Heart left ventricle (tissue), 16 donors: ENCODE results near the gene INSM2. TPM values are rescaled to one million over a fixed set of nuclear protein-coding genes. Genes with fewer than 3 reads are reported as not detected.

Experiments
- ATAC-seq, 4 donors: fragments of 200-7000 bp; cut with Tn5 transposase; one replicate each; pipeline ENCODE4 v1.9.1; 2020 to 2022; ENCODE audit warnings: moderate library complexity in 4 of 4, mild to moderate bottlenecking in 3 of 4, moderate number of reproducible peaks in 1 of 4
- DNase-seq, 5 donors: peaks; one replicate each; pipeline ENCODE4 v3.0.0-alpha.2; 2020
- H3K27ac ChIP-seq, 12 donors: fragments of 200-600 bp; sonication (generic) in 4 of 12; one replicate each; pipeline versions ENCODE4 v1.5.0 to v1.8.0; 2016 to 2022; ENCODE audit warnings: mild to moderate bottlenecking in 2 of 12
- H3K27me3 ChIP-seq, 9 donors: fragments of 200-600 bp; sonication (generic) in 2 of 9; one replicate each; pipeline versions ENCODE4 v1.5.1 to v1.8.0; 2016 to 2022; ENCODE audit warnings: mild to moderate bottlenecking in 3 of 9
- H3K36me3 ChIP-seq, 9 donors: fragments of 200-600 bp; sonication (generic) in 2 of 9; one replicate each; pipeline versions ENCODE4 v1.5.0 to v1.8.0; 2018 to 2022; ENCODE audit warnings: mild to moderate bottlenecking in 2 of 9
- H3K4me1 ChIP-seq, 12 donors: fragments of 200-600 bp; sonication (generic) in 4 of 12; one replicate each; pipeline versions ENCODE4 v1.5.0 to v1.8.0; 2016 to 2022; ENCODE audit warnings: mild to moderate bottlenecking in 3 of 12
- H3K4me3 ChIP-seq, 12 donors: fragments of 200-600 bp; sonication (generic) in 4 of 12; one replicate each; pipeline versions ENCODE4 v1.5.0 to v1.8.0; 2017 to 2022; ENCODE audit warnings: mild to moderate bottlenecking in 9 of 12, moderate library complexity in 4 of 12
- H3K9me3 ChIP-seq, 12 donors: fragments of 200-600 bp; sonication (generic) in 4 of 12; one replicate each; pipeline versions ENCODE4 v1.5.0 to v1.8.0; 2016 to 2022; ENCODE audit warnings: mild to moderate bottlenecking in 1 of 12
- CTCF ChIP-seq, 12 donors: fragments of 200-600 bp; sonication (generic) in 4 of 12; IDR thresholded peaks; one replicate each; pipeline versions ENCODE4 v1.5.0 to v1.8.0; 2018 to 2022; ENCODE audit warnings: antibody characterized with exemption in 12 of 12, mild to moderate bottlenecking in 5 of 12
- POLR2A ChIP-seq, 2 donors: fragments of 450-650 bp; IDR thresholded peaks; one replicate each; pipeline ENCODE4 v1.6.1; 2017; ENCODE audit warnings: antibody characterized with exemption in 2 of 2, mild to moderate bottlenecking in 2 of 2, moderate library complexity in 2 of 2
- WGBS, 4 donors: extraction: QIAGEN DNeasy Blood & Tissue Kit in 2 of 4; methylation state at CpG; one replicate each; pipeline versions ENCODE4 v1.1.5 to v1.1.7; 2013 to 2018; 5-methylcytosine and 5-hydroxymethylcytosine counted together
- intact Hi-C, 10 donors: fragments of 100-400 bp; cut with DNase I; formaldehyde crosslinking; loops; one replicate each; pipeline versions ENCODE4 v1.11.1 to v1.14.2; 2022
- polyA plus RNA-seq, 2 donors: library from polyadenylated mRNA; stranded (reverse); fragments of 200-250 nt; gene quantifications; one replicate each; pipeline ENCODE4 v1.2.3, GENCODE V29; 2013
- total RNA-seq, 9 donors: library from RNA; depleted of rRNA in 2 of 9; stranded (reverse); fragments of >200 nt in 2 of 9; fragmentation: NEBNext Ultra II Directional in 3 of 9; extraction: Animal tissue kit (Norgen Biotek cat#: 25700) in 3 of 9; gene quantifications; one replicate each; pipeline versions ENCODE4 v1.1.0 to v1.2.4, GENCODE V29; 2016 to 2023
- donor health status: ischemic (EF 13 %, LVEDD 7.1; RV severe dilation, severe dysfunction).
- donor health status: healthy with polysubstance abuse.
- donor health status: DM: no; HTN: yes; CAD: no.
- donor health status: DM: no; HTN: no; CAD: no.
- donor health status: ischemic (EF 25% LVEDD 6.9; RV normal size, moderate dysfunction).
- donor health status: ischemic (EF 25% LVEDD 5.7; RV mildly dilated, moderate dysfunction).
- donor health status: healthy.
- donor health status: DM: yes; HTN: yes; CAD: no.
- donor health status: ischemic (EF 35%, LVEDD 5.7; RV mildly dilated, moderate dysfunction).
- donor health status: nonischemic (EF 11% LVEDD 7.7; RV severe dilation, severe dysfunction).
- donor health status: DM: yes; HTN: yes; CAD: no.
- donor health status: PGD.
- donor health status: ischemic (EF 29% LVEDD 5.4; RV normal size, mild dysfunction).
- donor health status: nonischemic (EF 23%, LVEDD 6.1; RV moderate dilation, normal function).

The INSM2 gene
- total and polyA plus RNA-seq, 11 donors = not detected

GRCh38 chr14:35573911-35574310, 39.9 kb downstream of the INSM2 start:
- peaks cover 0 to 34% (median 4%) of the 10 kb centered on the region in 9 donors for H3K36me3 ChIP-seq
- WGBS, 4 donors = 66 to 77% (median 70%) methylated on average over 2 of the region's 2 CpGs
- no peak overlapping the region for H3K4me3 ChIP-seq

DNA sequence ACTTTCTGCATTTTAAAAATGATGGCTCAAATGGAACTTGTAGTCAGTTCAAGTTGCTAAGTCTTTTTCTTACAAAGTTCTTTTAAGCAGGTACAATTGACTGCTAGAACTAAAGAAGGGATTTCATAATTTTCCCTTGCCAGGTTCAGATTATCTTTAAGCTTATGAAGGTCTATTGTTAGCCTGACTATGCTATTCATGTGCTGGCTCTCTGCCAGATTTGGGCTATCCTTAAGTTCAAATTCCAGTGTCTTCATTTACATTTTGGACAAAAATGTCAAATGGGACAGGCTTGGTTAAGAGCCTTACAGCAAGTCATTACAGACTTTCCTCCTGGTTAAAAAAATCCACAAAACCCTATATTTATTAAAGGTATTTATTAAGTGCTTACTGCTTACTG, 42.3 kb downstream of the INSM2 start:
- H3K27me3 ChIP-seq = no peaks in the 10 kb centered on the region
- ATAC-seq (no peak), DNase-seq (no peak)
- H3K27ac ChIP-seq = no peak overlapping the region
- peaks cover 0 to 5% (median 0%) of the 10 kb centered on the region in 12 donors for H3K4me1 ChIP-seq
- H3K9me3 ChIP-seq = no peaks in the 10 kb centered on the region
- no peak for TF ChIP-seq CTCF (IDR thresholded peaks at IDR 0.05)
- intact Hi-C loops = no loop called here
- no peak overlapping the region for H3K4me3 ChIP-seq
- peaks cover 0 to 24% (median 0%) of the 10 kb centered on the region in 9 donors for H3K36me3 ChIP-seq

More at GRCh38 chr14:35573911-35574310, 39.9 kb downstream of the INSM2 start:
- DNase-seq (no peak), ATAC-seq (no peak)
- intact Hi-C loops = no loop called here
- TF ChIP-seq CTCF (IDR thresholded peaks at IDR 0.05) (no peak), POLR2A (IDR thresholded peaks at IDR 0.05) (no peak)
- Histone ChIP-seq H3K27ac (no peak overlapping the region), H3K9me3 (no peaks in the 10 kb centered on the region), H3K4me1 (peaks cover 0 to 5% (median 0%) of the 10 kb centered on the region in 12 donors), H3K27me3 (no peaks in the 10 kb centered on the region)

- Histone ChIP-seq H3K36me3 (peaks cover 0 to 26% (median 0%) of the 10 kb centered on the region in 9 donors), H3K9me3 (no peaks in the 10 kb centered on the region), H3K4me1 (peaks cover 0 to 5% (median 0%) of the 10 kb centered on the region in 12 donors), H3K4me3 (no peak overlapping the region), H3K27ac (no peak overlapping the region), H3K27me3 (no peaks in the 10 kb centered on the region)
- DNase-seq = no peak
- 94 to 100% (median 98%) methylated on average over 1 of the region's 1 CpG for WGBS, 4 donors
- TF ChIP-seq CTCF (IDR thresholded peaks at IDR 0.05) (no peak), POLR2A (IDR thresholded peaks at IDR 0.05) (no peak)
- intact Hi-C loops = no loop called here
- ATAC-seq = no peak
Observed at GRCh38 chr14:35576856-35577255, 42.9 kb downstream of the INSM2 start.

- no peaks in the 10 kb centered on the region for H3K9me3 ChIP-seq
- peaks cover 0 to 5% (median 0%) of the 10 kb centered on the region in 12 donors for H3K4me1 ChIP-seq
- H3K27ac ChIP-seq = no peak overlapping the region
- intact Hi-C loops = no loop called here
- no peak for TF ChIP-seq POLR2A (IDR thresholded peaks at IDR 0.05)
- TF ChIP-seq CTCF (IDR thresholded peaks at IDR 0.05) = no peak
- DNase-seq (no peak), ATAC-seq (no peak)
- H3K36me3 ChIP-seq = peaks cover 0 to 15% (median 0%) of the 10 kb centered on the region in 9 donors
- no peak overlapping the region for H3K4me3 ChIP-seq
- 85 to 90% (median 86%) methylated on average over 2 of the region's 2 CpGs for WGBS, 4 donors
- H3K27me3 ChIP-seq = no peaks in the 10 kb centered on the region
Observed at GRCh38 chr14:35578135-35578534, 44.2 kb downstream of the INSM2 start.
